SK-N-MC (cell line): ENCODE results near the gene PIWIL1.

Source experiments
- DNase-seq: peaks from one replicate; pipeline ENCODE4 v3.0.0-alpha.2; 2011; ENCODE audit warnings: low read depth, low spot score
- H3K27ac ChIP-seq: fragments of 200-600 bp; sonication (generic); 2 replicates; pipeline ENCODE4 v1.5.1; 2016; ENCODE audit warnings: mixed run types
- H3K36me3 ChIP-seq: fragments of 200-600 bp; sonication (generic); 2 replicates; pipeline ENCODE4 v1.6.1; 2017; ENCODE audit warnings: antibody characterized with exemption, low read length, mixed read lengths; ENCODE audit not compliant: insufficient read depth
- H3K4me3 ChIP-seq: fragments of 200-600 bp; sonication (generic); 2 replicates; pipeline ENCODE4 v1.5.1; 2016
- H3K9ac ChIP-seq: fragments of 200-600 bp; sonication (generic); 2 replicates; pipeline ENCODE4 v1.8.0; 2017; ENCODE audit warnings: mixed run types, mixed read lengths; ENCODE audit not compliant: insufficient read length
- H3K9me3 ChIP-seq: fragments of 200-600 bp; sonication (generic); 2 replicates; pipeline ENCODE4 v1.6.1; 2017; ENCODE audit warnings: low read depth, mild to moderate bottlenecking, antibody characterized with exemption, low read length, moderate library complexity, mixed read lengths
- EZH2 ChIP-seq: fragments of 200-600 bp; sonication (generic); IDR thresholded peaks from one replicate; pipeline ENCODE4 v1.6.1; 2017; ENCODE audit warnings: antibody characterized with exemption
- FOXP2 ChIP-seq: optimal IDR thresholded peaks from 2 replicates; pipeline ENCODE3; 2011; ENCODE audit warnings: mild to moderate bottlenecking, moderate library complexity; ENCODE audit not compliant: insufficient read depth; ENCODE audit errors: extremely low read length, control extremely low read depth
- POLR2AphosphoS5 ChIP-seq: IDR thresholded peaks from 2 replicates; pipeline ENCODE4 v1.6.1; 2012; ENCODE audit warnings: mild to moderate bottlenecking, low read depth, low read length, borderline replicate concordance

Gene PIWIL1

GRCh38 chr12:130405332-130405731 is 67.6 kb downstream of the PIWIL1 start:
- no peak for TF ChIP-seq FOXP2
- TF ChIP-seq EZH2 = no peak
- no peak for TF ChIP-seq POLR2AphosphoS5
- DNase-seq = no peak
- Histone ChIP-seq H3K27ac (no peak overlapping the region), H3K36me3 (no peaks in the 10 kb centered on the region), H3K4me3 (no peak overlapping the region), H3K9ac (no peak overlapping the region), H3K9me3 (no peaks in the 10 kb centered on the region)

- H3K36me3 ChIP-seq = no peaks in the 10 kb centered on the region
- no peak overlapping the region for H3K27ac ChIP-seq
- no peaks in the 10 kb centered on the region for H3K9me3 ChIP-seq
- DNase-seq = no peak
- no peak overlapping the region for H3K9ac ChIP-seq
- no peak overlapping the region for H3K4me3 ChIP-seq
- TF ChIP-seq FOXP2 (no peak), POLR2AphosphoS5 (no peak), EZH2 (no peak)
Measured at GRCh38 chr12:130412384-130412783, 74.7 kb downstream of the PIWIL1 start.

- Histone ChIP-seq H3K27ac (no peak overlapping the region), H3K4me3 (no peak overlapping the region), H3K9ac (no peak overlapping the region), H3K9me3 (no peaks in the 10 kb centered on the region), H3K36me3 (no peaks in the 10 kb centered on the region)
- no peak for DNase-seq
- TF ChIP-seq EZH2 (no peak), POLR2AphosphoS5 (no peak), FOXP2 (no peak)
Measured at GRCh38 chr12:130413909-130414308, 76.2 kb downstream of the PIWIL1 start.

GRCh38 chr12:130414381-130414780 is 76.7 kb downstream of the PIWIL1 start:
- no peak for TF ChIP-seq FOXP2
- no peak for TF ChIP-seq EZH2
- TF ChIP-seq POLR2AphosphoS5 = no peak
- Histone ChIP-seq H3K9ac (no peak overlapping the region), H3K9me3 (no peaks in the 10 kb centered on the region), H3K36me3 (no peaks in the 10 kb centered on the region), H3K27ac (no peak overlapping the region), H3K4me3 (no peak overlapping the region)
- DNase-seq = no peak

- no peak for DNase-seq
- no peak overlapping the region for H3K27ac ChIP-seq
- H3K9ac ChIP-seq = no peak overlapping the region
- H3K9me3 ChIP-seq = no peaks in the 10 kb centered on the region
- no peaks in the 10 kb centered on the region for H3K36me3 ChIP-seq
- no peak overlapping the region for H3K4me3 ChIP-seq
- TF ChIP-seq FOXP2 (no peak), EZH2 (no peak)
Measured at GRCh38 chr12:130418251-130418650, 80.6 kb downstream of the PIWIL1 start.

GRCh38 chr12:130419116-130419515 is 81.4 kb downstream of the PIWIL1 start:
- Histone ChIP-seq H3K36me3 (no peaks in the 10 kb centered on the region), H3K27ac (no peak overlapping the region), H3K9ac (no peak overlapping the region), H3K9me3 (no peaks in the 10 kb centered on the region), H3K4me3 (no peak overlapping the region)
- no peak for DNase-seq
- TF ChIP-seq POLR2AphosphoS5 (no peak), FOXP2 (no peak), EZH2 (no peak)

DNA sequence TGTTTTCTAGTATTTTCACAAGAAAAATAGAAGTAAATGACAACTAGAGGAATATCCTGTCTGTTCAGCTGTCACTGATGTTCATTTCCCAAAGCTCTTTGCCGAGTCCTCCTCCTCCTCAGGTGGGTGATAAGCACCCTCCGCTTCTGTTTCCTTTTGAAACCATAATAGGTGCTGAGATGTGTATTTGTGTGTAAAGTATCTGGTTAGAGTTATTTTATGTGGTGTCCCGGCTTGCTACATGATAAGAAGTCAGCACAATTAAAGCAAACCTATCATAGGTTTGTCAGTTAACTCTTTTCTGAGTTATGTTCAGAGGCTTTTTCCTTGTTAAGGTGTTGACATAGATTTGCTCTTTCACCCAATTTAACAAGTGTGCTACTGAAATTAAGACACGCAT is 82.4 kb downstream of the PIWIL1 start:
- no peak overlapping the region for H3K27ac ChIP-seq
- no peaks in the 10 kb centered on the region for H3K36me3 ChIP-seq
- no peak overlapping the region for H3K4me3 ChIP-seq
- no peak overlapping the region for H3K9ac ChIP-seq
- no peak for TF ChIP-seq POLR2AphosphoS5
- no peak for TF ChIP-seq EZH2
- no peak for TF ChIP-seq FOXP2
- H3K9me3 ChIP-seq = no peaks in the 10 kb centered on the region
- no peak for DNase-seq

DNA sequence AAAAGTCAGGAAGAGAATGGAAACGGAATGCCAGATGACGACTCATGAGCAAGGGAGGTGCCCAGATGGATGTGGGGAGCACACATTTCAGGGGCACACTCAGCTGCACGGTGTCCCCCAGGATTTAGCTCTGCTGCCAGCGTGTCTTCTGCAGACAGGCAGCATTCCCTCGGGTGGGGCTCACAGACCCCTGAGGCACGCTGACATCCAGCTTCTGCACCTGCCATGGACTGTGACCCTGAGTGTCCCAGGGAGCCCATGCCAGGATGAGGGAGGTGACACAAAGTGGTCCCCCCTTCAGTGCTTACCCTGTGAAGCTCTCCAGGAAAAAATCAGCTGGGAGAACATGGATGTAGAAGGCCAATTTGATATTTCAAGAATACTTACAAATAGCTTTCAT is 84.2 kb downstream of the PIWIL1 start:
- Histone ChIP-seq H3K36me3 (no peaks in the 10 kb centered on the region), H3K9me3 (no peaks in the 10 kb centered on the region), H3K27ac (no peak overlapping the region), H3K4me3 (no peak overlapping the region), H3K9ac (no peak overlapping the region)
- DNase-seq = no peak
- TF ChIP-seq FOXP2 = no peak
- TF ChIP-seq EZH2 = no peak
- TF ChIP-seq POLR2AphosphoS5 = no peak
